Measurements from ENCODE around the gene ATP11A.
A peak's percentile ranks its signal among the peaks of the same experiment; 100 is the strongest.
"Not testable (repeated sequence)": the region's sequence is repeated elsewhere in the genome, so short reads cannot be mapped to it uniquely, and the experiment has no call there.

The ATP11A gene

DNA sequence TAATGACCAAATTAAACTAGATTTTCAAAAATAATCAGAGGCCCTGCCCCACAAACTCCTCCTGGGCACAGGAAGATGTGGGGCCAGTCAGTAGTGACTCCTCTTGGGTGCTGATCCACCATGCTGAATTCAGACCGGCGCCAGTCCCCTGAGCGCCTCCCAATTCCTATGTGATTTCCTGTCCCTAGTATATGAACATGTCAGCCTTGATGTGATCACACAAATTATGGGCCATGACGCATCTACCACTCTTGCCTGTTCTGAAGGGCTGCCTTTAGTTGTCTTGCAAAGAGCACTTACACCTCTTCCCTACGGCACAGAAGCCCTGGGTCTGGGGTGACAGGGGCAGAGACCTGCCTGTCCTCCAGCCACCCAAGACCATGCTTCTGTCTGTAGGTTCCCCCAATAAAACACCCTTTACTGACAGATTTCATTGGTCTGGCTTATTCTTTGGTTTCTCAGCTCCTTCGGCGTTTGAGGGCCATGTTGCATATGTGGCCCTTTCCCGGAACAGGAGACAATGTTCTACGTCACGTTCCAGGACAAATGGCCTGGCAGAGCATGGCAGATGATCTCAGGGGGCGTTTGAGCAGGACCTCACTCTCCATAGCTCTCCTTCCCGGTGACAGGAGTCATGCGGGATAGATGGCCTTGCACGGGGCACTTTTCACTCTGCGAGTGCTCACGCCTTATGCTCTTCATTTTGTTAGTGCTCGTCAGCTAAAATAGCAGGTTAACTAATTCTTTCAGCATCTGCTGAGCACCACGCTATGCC is 5.6 kb upstream of the ATP11A start:
- H3K4me1 ChIP-seq (ENCODE audit: control insufficient read depth, insufficient read depth, low read length): peaks cover 7% of the 10 kb centered on the region
- H3K27me3 ChIP-seq (ENCODE audit: control insufficient read depth, insufficient read depth, low read length): no peaks in the 10 kb centered on the region
- 0 out of 2 replicates have a peak, but pooled peaks cover 3% of the 10 kb centered on the region for H3K9me3 ChIP-seq (ENCODE audit: control insufficient read depth, insufficient read depth, low read length)
- H3K4me3 ChIP-seq (ENCODE audit: low read depth, low read length): no peak overlapping the region
- H3K36me3 ChIP-seq (ENCODE audit: control insufficient read depth, insufficient read depth, low read length): no peaks in the 10 kb centered on the region
- H3K9ac ChIP-seq (ENCODE audit: low read depth, low read length): no peak overlapping the region
- no peak overlapping the region for H3K27ac ChIP-seq (ENCODE audit: low read depth, low read length)

- H3K36me3 ChIP-seq (ENCODE audit: control insufficient read depth, insufficient read depth, low read length); H3K4me1 ChIP-seq (ENCODE audit: control insufficient read depth, insufficient read depth, low read length); H3K4me3 ChIP-seq (ENCODE audit: low read depth, low read length); H3K9ac ChIP-seq (ENCODE audit: low read depth, low read length); H3K27ac ChIP-seq (ENCODE audit: low read depth, low read length); H3K9me3 ChIP-seq (ENCODE audit: control insufficient read depth, insufficient read depth, low read length); H3K27me3 ChIP-seq (ENCODE audit: control insufficient read depth, insufficient read depth, low read length): not testable (repeated sequence)
These were observed 4.5 kb upstream of the ATP11A start for GRCh38 chr13:112685189-112685805.

DNA sequence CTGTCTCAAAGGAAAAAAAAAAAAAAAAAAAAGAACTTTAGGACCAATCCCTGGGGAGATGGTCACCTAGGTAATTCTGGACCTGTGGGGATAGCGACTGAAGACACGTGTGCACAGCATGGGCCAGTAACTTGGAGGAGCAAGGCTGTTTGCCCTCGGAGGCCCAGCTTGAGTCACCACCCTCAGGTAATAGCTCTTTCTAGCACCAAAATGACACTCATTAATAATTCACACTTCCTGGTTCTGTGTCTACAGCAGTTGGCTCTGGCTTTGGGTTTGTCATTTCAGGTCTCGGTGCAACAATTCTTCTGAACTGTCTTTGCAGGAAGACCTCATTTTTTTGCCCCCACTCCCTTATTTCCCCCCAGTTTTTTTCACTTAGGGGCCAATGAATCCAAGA is 3.9 kb upstream of the ATP11A start:
- H3K9me3 ChIP-seq (ENCODE audit: control insufficient read depth, insufficient read depth, low read length): no peaks in the 10 kb centered on the region
- H3K27me3 ChIP-seq (ENCODE audit: control insufficient read depth, insufficient read depth, low read length): no peaks in the 10 kb centered on the region
- no peak overlapping the region for H3K27ac ChIP-seq (ENCODE audit: low read depth, low read length)
- H3K9ac ChIP-seq (ENCODE audit: low read depth, low read length): no peak overlapping the region
- no peaks in the 10 kb centered on the region for H3K36me3 ChIP-seq (ENCODE audit: control insufficient read depth, insufficient read depth, low read length)
- H3K4me3 ChIP-seq (ENCODE audit: low read depth, low read length): no peak overlapping the region
- H3K4me1 ChIP-seq (ENCODE audit: control insufficient read depth, insufficient read depth, low read length): peaks cover 8% of the 10 kb centered on the region

DNA sequence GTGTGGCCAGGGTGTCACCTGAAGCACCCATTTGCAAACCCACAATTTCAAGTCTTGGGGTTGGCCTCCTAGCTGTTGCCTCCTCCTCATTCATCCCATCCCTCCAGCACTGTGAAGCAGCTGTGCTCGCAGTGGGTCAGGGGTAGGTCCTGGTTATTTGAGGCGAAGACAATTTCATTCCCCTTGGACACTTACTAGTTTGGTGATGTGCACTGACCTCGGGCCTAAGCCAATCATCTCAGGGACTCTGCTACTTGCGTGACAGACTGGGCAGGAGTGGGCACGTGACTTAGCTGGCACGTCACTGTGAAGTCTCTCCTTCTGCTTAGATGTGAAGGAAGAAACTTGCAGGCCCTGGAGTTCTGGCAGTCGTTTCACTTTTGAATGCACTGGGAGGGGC is 3.5 kb upstream of the ATP11A start:
- Histone ChIP-seq H3K9me3 (ENCODE audit: control insufficient read depth, insufficient read depth, low read length) (no peaks in the 10 kb centered on the region), H3K4me3 (ENCODE audit: low read depth, low read length) (no peak overlapping the region), H3K4me1 (ENCODE audit: control insufficient read depth, insufficient read depth, low read length) (peaks cover 8% of the 10 kb centered on the region), H3K27me3 (ENCODE audit: control insufficient read depth, insufficient read depth, low read length) (0 out of 2 replicates have a peak, but pooled peaks cover under 1% of the 10 kb centered on the region), H3K36me3 (ENCODE audit: control insufficient read depth, insufficient read depth, low read length) (no peaks in the 10 kb centered on the region), H3K27ac (ENCODE audit: low read depth, low read length) (no peak overlapping the region), H3K9ac (ENCODE audit: low read depth, low read length) (no peak overlapping the region)

DNA sequence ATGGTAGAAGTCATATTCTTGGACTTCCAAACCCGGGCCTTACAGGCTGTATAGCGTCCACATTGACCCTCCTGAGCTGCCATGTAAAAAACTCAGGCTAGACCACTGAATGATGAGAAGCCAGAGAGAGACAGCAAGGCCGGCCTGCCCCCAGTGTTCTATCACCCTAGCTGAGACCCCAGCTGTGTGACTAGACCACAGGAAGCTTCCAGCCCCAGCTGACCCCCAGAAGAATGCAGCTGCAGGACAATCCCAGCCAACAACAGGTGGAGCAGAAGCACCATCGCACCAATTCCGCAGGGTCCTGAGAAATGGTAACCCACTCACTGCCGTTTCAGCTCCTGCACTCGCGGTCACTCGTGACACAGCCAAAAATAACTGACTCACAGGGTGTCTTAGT is 2.9 kb upstream of the ATP11A start:
- H3K27ac ChIP-seq (ENCODE audit: low read depth, low read length): no peak overlapping the region
- peaks cover 13% of the 10 kb centered on the region for H3K4me1 ChIP-seq (ENCODE audit: control insufficient read depth, insufficient read depth, low read length)
- no peaks in the 10 kb centered on the region for H3K36me3 ChIP-seq (ENCODE audit: control insufficient read depth, insufficient read depth, low read length)
- no peak overlapping the region for H3K4me3 ChIP-seq (ENCODE audit: low read depth, low read length)
- no peak overlapping the region for H3K9ac ChIP-seq (ENCODE audit: low read depth, low read length)
- H3K27me3 ChIP-seq (ENCODE audit: control insufficient read depth, insufficient read depth, low read length): peaks cover 6% of the 10 kb centered on the region; the same call in 1 of the 2 replicates
- no peaks in the 10 kb centered on the region for H3K9me3 ChIP-seq (ENCODE audit: control insufficient read depth, insufficient read depth, low read length)

DNA sequence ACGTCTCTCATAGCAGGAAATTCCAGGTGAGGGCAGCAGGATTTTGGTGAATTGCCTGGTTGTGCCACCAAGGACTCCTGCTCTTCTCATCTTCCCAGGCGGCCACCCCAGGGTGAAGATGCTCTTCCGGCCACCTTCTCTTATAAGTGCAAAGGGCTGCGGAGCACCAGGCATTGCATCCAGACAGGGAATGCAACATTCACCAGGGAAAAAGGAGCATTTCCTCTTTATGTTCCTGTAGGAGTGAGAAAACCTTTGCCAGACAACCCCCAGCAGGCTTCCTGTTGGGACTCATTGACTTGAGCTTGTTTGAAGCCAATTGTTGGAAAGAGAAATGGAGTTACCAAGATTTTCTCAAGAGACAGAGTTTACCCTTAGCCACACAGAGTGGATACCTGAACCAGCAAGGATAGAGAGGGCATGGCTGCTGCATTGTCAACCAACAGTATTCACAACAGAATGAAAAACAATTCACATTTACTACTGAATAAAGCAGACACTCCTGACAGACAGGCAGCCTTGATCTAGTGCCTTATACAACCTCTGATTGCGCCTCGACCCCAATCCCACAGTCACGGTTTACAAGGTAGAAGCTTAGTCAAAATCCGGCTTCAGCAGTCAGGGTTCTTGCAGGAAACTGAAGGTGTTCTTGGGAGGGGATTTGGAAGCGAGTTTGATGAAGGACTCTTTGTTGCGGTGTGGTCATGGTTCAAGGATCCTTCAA is 1.8 kb upstream of the ATP11A start:
- Histone ChIP-seq H3K27me3 (ENCODE audit: control insufficient read depth, insufficient read depth, low read length) (peaks cover 6% of the 10 kb centered on the region; the same call in 1 of the 2 replicates), H3K4me1 (ENCODE audit: control insufficient read depth, insufficient read depth, low read length) (peaks cover 19% of the 10 kb centered on the region), H3K4me3 (ENCODE audit: low read depth, low read length) (no peak overlapping the region), H3K27ac (ENCODE audit: low read depth, low read length) (no peak overlapping the region), H3K9ac (ENCODE audit: low read depth, low read length) (no peak overlapping the region), H3K9me3 (ENCODE audit: control insufficient read depth, insufficient read depth, low read length) (no peaks in the 10 kb centered on the region), H3K36me3 (ENCODE audit: control insufficient read depth, insufficient read depth, low read length) (no peaks in the 10 kb centered on the region)

GRCh38 chr13:112688560-112689302 is 1.1 kb upstream of the ATP11A start:
- Histone ChIP-seq H3K36me3 (ENCODE audit: control insufficient read depth, insufficient read depth, low read length) (no peaks in the 10 kb centered on the region), H3K4me3 (ENCODE audit: low read depth, low read length) (peak overlapping the region; percentile 81; the same call in 1 of the 2 replicates), H3K4me1 (ENCODE audit: control insufficient read depth, insufficient read depth, low read length) (peaks cover 21% of the 10 kb centered on the region), H3K27ac (ENCODE audit: low read depth, low read length) (peak overlapping the region; percentile 66), H3K27me3 (ENCODE audit: control insufficient read depth, insufficient read depth, low read length) (peaks cover 6% of the 10 kb centered on the region; the same call in 1 of the 2 replicates), H3K9ac (ENCODE audit: low read depth, low read length) (peak overlapping the region; percentile 39; the same call in 1 of the 2 replicates), H3K9me3 (ENCODE audit: control insufficient read depth, insufficient read depth, low read length) (no peaks in the 10 kb centered on the region)

GRCh38 chr13:112690283-112690929 is 568 bp downstream of the ATP11A start:
- Histone ChIP-seq H3K27me3 (ENCODE audit: control insufficient read depth, insufficient read depth, low read length) (peaks cover 6% of the 10 kb centered on the region; the same call in 1 of the 2 replicates), H3K9me3 (ENCODE audit: control insufficient read depth, insufficient read depth, low read length) (no peaks in the 10 kb centered on the region), H3K4me1 (ENCODE audit: control insufficient read depth, insufficient read depth, low read length) (peaks cover 29% of the 10 kb centered on the region), H3K36me3 (ENCODE audit: control insufficient read depth, insufficient read depth, low read length) (peaks cover 4% of the 10 kb centered on the region), H3K9ac (ENCODE audit: low read depth, low read length) (peak overlapping the region; percentile 58), H3K4me3 (ENCODE audit: low read depth, low read length) (peak overlapping the region; percentile 81), H3K27ac (ENCODE audit: low read depth, low read length) (peak overlapping the region; percentile 20)

GRCh38 chr13:112692104-112692503 is 2.3 kb downstream of the ATP11A start:
- Histone ChIP-seq H3K27me3 (ENCODE audit: control insufficient read depth, insufficient read depth, low read length) (peaks cover 6% of the 10 kb centered on the region; the same call in 1 of the 2 replicates), H3K36me3 (ENCODE audit: control insufficient read depth, insufficient read depth, low read length) (peaks cover 5% of the 10 kb centered on the region), H3K27ac (ENCODE audit: low read depth, low read length) (no peak overlapping the region), H3K9me3 (ENCODE audit: control insufficient read depth, insufficient read depth, low read length) (no peaks in the 10 kb centered on the region), H3K4me3 (ENCODE audit: low read depth, low read length) (peak overlapping the region; percentile 81), H3K9ac (ENCODE audit: low read depth, low read length) (no peak overlapping the region), H3K4me1 (ENCODE audit: control insufficient read depth, insufficient read depth, low read length) (peaks cover 29% of the 10 kb centered on the region)

DNA sequence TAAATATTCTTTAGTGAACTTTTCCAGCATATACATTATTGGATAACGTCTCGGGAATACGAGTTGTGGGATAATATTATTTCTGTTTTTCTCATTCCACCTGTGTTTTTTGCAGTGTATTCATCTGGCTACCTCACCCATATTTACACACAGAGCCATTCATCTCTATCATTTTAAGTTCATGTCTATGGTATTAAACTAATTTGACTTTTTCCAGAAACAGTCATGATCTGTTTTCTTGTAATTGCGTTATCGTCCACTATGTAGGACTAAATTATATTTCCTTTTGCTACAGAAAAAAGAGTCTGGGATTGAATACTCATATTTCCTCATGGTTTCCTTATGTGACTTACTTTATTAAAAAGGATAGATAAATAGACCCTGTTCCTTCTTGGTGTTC is 2.7 kb downstream of the ATP11A start:
- peak overlapping the region; percentile 81; the same call in 1 of the 2 replicates for H3K4me3 ChIP-seq (ENCODE audit: low read depth, low read length)
- no peak overlapping the region for H3K9ac ChIP-seq (ENCODE audit: low read depth, low read length)
- H3K36me3 ChIP-seq (ENCODE audit: control insufficient read depth, insufficient read depth, low read length): peaks cover 5% of the 10 kb centered on the region
- H3K4me1 ChIP-seq (ENCODE audit: control insufficient read depth, insufficient read depth, low read length): peaks cover 29% of the 10 kb centered on the region
- no peaks in the 10 kb centered on the region for H3K9me3 ChIP-seq (ENCODE audit: control insufficient read depth, insufficient read depth, low read length)
- H3K27ac ChIP-seq (ENCODE audit: low read depth, low read length): no peak overlapping the region
- H3K27me3 ChIP-seq (ENCODE audit: control insufficient read depth, insufficient read depth, low read length): peaks cover 6% of the 10 kb centered on the region; the same call in 1 of the 2 replicates
